Mesendoderm (in vitro differentiated cells): ENCODE data around the gene TUBA1B. TPM values are rescaled to one million over a fixed set of nuclear protein-coding genes. Genes with fewer than 3 reads are reported as not detected.

Experiments used
- DNase-seq: peaks from one replicate; pipeline ENCODE4 v3.0.0; 2013
- H2AK5ac ChIP-seq: 2 replicates; pipeline ENCODE4 v1.6.1; 2013; ENCODE audit warnings: low read length, inconsistent platforms
- H2BK120ac ChIP-seq: 2 replicates; pipeline ENCODE4 v1.6.1; 2013; ENCODE audit warnings: low read depth, mild to moderate bottlenecking, low read length, moderate library complexity, mixed read lengths
- H2BK15ac ChIP-seq: replicated peaks from 2 replicates; pipeline ENCODE4 v1.6.1; 2013; ENCODE audit warnings: low read depth, mild to moderate bottlenecking, moderate library complexity
- H2BK5ac ChIP-seq: 2 replicates; pipeline ENCODE4 v1.6.1; 2013; ENCODE audit warnings: low read length, inconsistent platforms
- H3K18ac ChIP-seq: 2 replicates; pipeline ENCODE4 v1.6.1; 2013; ENCODE audit warnings: mild to moderate bottlenecking, low read length, mixed read lengths
- H3K23ac ChIP-seq: one replicate; pipeline ENCODE4 v1.6.1; 2013; ENCODE audit warnings: low read length
- H3K27ac ChIP-seq: 2 replicates; pipeline ENCODE4 v1.5.1; 2013; ENCODE audit warnings: low read depth, mild to moderate bottlenecking, inconsistent platforms, low read length, moderate library complexity
- H3K27me3 ChIP-seq: 2 replicates; pipeline ENCODE4 v1.6.1; 2013; ENCODE audit warnings: low read length, control low read depth, mild to moderate bottlenecking, inconsistent platforms; ENCODE audit not compliant: insufficient read depth, poor library complexity
- H3K36me3 ChIP-seq: 2 replicates; pipeline ENCODE4 v1.6.1; 2013; ENCODE audit warnings: low read length, inconsistent platforms; ENCODE audit not compliant: control insufficient read depth, insufficient read depth
- H3K4ac ChIP-seq: one replicate; pipeline ENCODE4 v1.6.1; 2013; ENCODE audit warnings: low read depth, mild to moderate bottlenecking, low read length, moderate library complexity
- H3K4me1 ChIP-seq: 2 replicates; pipeline ENCODE4 v1.6.1; 2013; ENCODE audit warnings: low read depth, low read length, inconsistent platforms; ENCODE audit not compliant: control insufficient read depth
- H3K4me2 ChIP-seq: 2 replicates; pipeline ENCODE4 v1.6.1; 2013; ENCODE audit warnings: low read length
- H3K4me3 ChIP-seq: 2 replicates; pipeline ENCODE4 v1.5.1; 2013; ENCODE audit warnings: mild to moderate bottlenecking, low read length
- H3K56ac ChIP-seq: one replicate; pipeline ENCODE4 v1.6.1; 2013; ENCODE audit warnings: low read length
- H3K79me1 ChIP-seq: 2 replicates; pipeline ENCODE4 v1.6.1; 2013; ENCODE audit warnings: low read length, inconsistent platforms
- H3K79me2 ChIP-seq: 2 replicates; pipeline ENCODE4 v1.6.1; 2013; ENCODE audit warnings: mild to moderate bottlenecking, low read length; ENCODE audit not compliant: control insufficient read depth, insufficient read depth
- H3K9ac ChIP-seq: 2 replicates; pipeline ENCODE4 v1.6.1; 2013; ENCODE audit warnings: low read length, inconsistent platforms
- H4K5ac ChIP-seq: one replicate; pipeline ENCODE4 v1.6.1; 2013; ENCODE audit warnings: low read length
- H4K8ac ChIP-seq: one replicate; pipeline ENCODE4 v1.6.1; 2013; ENCODE audit warnings: low read depth, mild to moderate bottlenecking, control low read depth, low read length, moderate library complexity
- WGBS: extraction: QIAGEN DNeasy Blood & Tissue Kit; methylation state at CpG from one replicate; pipeline ENCODE4 v1.1.7; 2013; ENCODE audit warnings: low lambda C conversion rate, missing lambda C conversion rate; ENCODE audit not compliant: insufficient coverage; ENCODE audit errors: extremely low coverage; 5-methylcytosine and 5-hydroxymethylcytosine counted together
- small RNA-seq: library from polyadenylated mRNA; stranded (forward); fragments of <200 nt; extraction: miRNeasy Mini kit (QIAGEN cat#:217004); gene quantifications from one replicate; pipeline ENCODE3, GENCODE V24; 2013; ENCODE audit not compliant: insufficient read depth

The TUBA1B gene

GRCh38 chr12:49086116-49086515 lies 45.1 kb downstream of the TUBA1B start:
- Histone ChIP-seq H3K4ac (no peak overlapping the region), H3K4me2 (no peak overlapping the region), H3K18ac (no peak overlapping the region), H3K4me3 (no peak overlapping the region), H3K4me1 (peaks cover 3% of the 10 kb centered on the region), H2BK120ac (no peak overlapping the region), H2BK5ac (no peak overlapping the region), H3K36me3 (no peaks in the 10 kb centered on the region), H3K79me2 (no peaks in the 10 kb centered on the region), H3K23ac (no peak overlapping the region), H3K27ac (no peak overlapping the region), H4K5ac (no peak overlapping the region), H3K9ac (no peak overlapping the region), H4K8ac (no peak overlapping the region), H3K79me1 (no peaks in the 10 kb centered on the region), H2AK5ac (no peak overlapping the region), H3K27me3 (peaks cover 32% of the 10 kb centered on the region), H2BK15ac (no peak overlapping the region), H3K56ac (no peak overlapping the region)
- WGBS = no CpG with 5 or more reads among the region's 3 CpGs
- no peak for DNase-seq

DNA sequence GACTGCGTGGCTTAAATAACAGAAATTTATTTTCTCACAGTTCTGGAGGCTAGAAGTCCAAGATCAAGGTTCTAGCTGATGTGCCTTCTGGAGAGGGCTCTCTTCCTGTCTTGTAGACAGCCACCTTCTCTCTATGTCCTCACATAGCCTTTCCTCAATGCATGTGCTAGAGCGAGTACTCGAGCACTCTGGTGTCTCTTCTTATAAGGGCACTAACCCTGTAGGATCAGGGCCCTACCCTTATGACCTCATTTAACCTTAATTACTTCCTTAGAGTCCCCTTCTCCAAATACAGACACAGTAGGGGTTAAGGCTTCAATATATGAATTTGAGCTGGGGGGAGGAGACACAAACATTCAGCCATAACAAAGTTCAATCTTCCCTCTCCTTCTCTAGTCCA lies 46.8 kb downstream of the TUBA1B start:
- H3K27ac ChIP-seq = no peak overlapping the region
- H3K4ac ChIP-seq = no peak overlapping the region
- no peaks in the 10 kb centered on the region for H3K79me2 ChIP-seq
- H4K5ac ChIP-seq = no peak overlapping the region
- no peaks in the 10 kb centered on the region for H3K79me1 ChIP-seq
- H3K56ac ChIP-seq = no peak overlapping the region
- H2BK5ac ChIP-seq = no peak overlapping the region
- H4K8ac ChIP-seq = no peak overlapping the region
- no peak overlapping the region for H2AK5ac ChIP-seq
- H2BK120ac ChIP-seq = no peak overlapping the region
- H2BK15ac ChIP-seq = no peak overlapping the region
- H3K27me3 ChIP-seq = peaks cover 15% of the 10 kb centered on the region
- H3K9ac ChIP-seq = no peak overlapping the region
- H3K4me2 ChIP-seq = no peak overlapping the region
- no CpG with 5 or more reads among the region's 3 CpGs for WGBS
- no peak overlapping the region for H3K4me3 ChIP-seq
- H3K4me1 ChIP-seq = peaks cover 3% of the 10 kb centered on the region
- no peak for DNase-seq
- H3K36me3 ChIP-seq = no peaks in the 10 kb centered on the region
- H3K18ac ChIP-seq = no peak overlapping the region
- no peak overlapping the region for H3K23ac ChIP-seq

GRCh38 chr12:49079793-49080192 lies 51.4 kb downstream of the TUBA1B start:
- Histone ChIP-seq H3K4me1 (no peaks in the 10 kb centered on the region), H2BK15ac (no peak overlapping the region), H4K8ac (no peak overlapping the region), H2AK5ac (no peak overlapping the region), H3K9ac (no peak overlapping the region), H3K79me2 (no peaks in the 10 kb centered on the region), H3K27me3 (no peaks in the 10 kb centered on the region), H3K4me3 (no peak overlapping the region), H4K5ac (no peak overlapping the region), H3K23ac (no peak overlapping the region), H3K27ac (no peak overlapping the region), H2BK120ac (no peak overlapping the region), H3K18ac (no peak overlapping the region), H3K56ac (no peak overlapping the region), H3K4me2 (no peak overlapping the region), H3K36me3 (no peaks in the 10 kb centered on the region), H3K4ac (no peak overlapping the region), H2BK5ac (no peak overlapping the region), H3K79me1 (no peaks in the 10 kb centered on the region)
- no CpG with 5 or more reads among the region's 1 CpG for WGBS
- no peak for DNase-seq

Small RNA genes lying within 50 kb of the gene (small RNA-seq; reads per million reads assigned to genes)
- not detected for gene RF00019
